HAP-1 (cell line): ENCODE data around the gene SRRM5.
"Not testable (repeated sequence)": the region's sequence is repeated elsewhere in the genome, so short reads cannot be mapped to it uniquely, and the experiment has no call there.

Source experiments
- DNase-seq, 2 experiments: peaks; one replicate each; pipeline ENCODE4 v3.0.0-alpha.2; 2016 to 2020; ENCODE audit warnings: low spot score in 2 of 2
- H3K27me3 ChIP-seq: fragments of 250-450 bp; sonication (Bioruptor Pico); 2 replicates; pipeline ENCODE4 v1.5.1; 2020; ENCODE audit warnings: low read depth, mild to moderate bottlenecking, moderate library complexity
- H3K36me3 ChIP-seq: fragments of 250-450 bp; sonication (Bioruptor Pico); replicated peaks from 2 replicates; pipeline ENCODE4 v1.5.1; 2020; ENCODE audit warnings: mild to moderate bottlenecking
- H3K4me1 ChIP-seq: fragments of 250-450 bp; sonication (Bioruptor Pico); 2 replicates; pipeline ENCODE4 v1.5.1; 2020; ENCODE audit warnings: mild to moderate bottlenecking
- H3K4me3 ChIP-seq: fragments of 250-450 bp; sonication (Bioruptor Pico); 2 replicates; pipeline ENCODE4 v1.5.1; 2020; ENCODE audit warnings: mild to moderate bottlenecking, moderate library complexity
- H3K9me3 ChIP-seq: fragments of 250-450 bp; sonication (Bioruptor Pico); 2 replicates; pipeline ENCODE4 v1.5.1; 2020; ENCODE audit warnings: mild to moderate bottlenecking, moderate library complexity
- in situ Hi-C: fragments of 300-500 bp; cut with MboI; formaldehyde crosslinking; loops from 3 replicates; pipeline ENCODE4 v1.14.3; 2020; ENCODE audit warnings: low sequenced_read_pairs, inconsistent platforms, mixed read lengths

The SRRM5 gene

GRCh38 chr19:43628646-43629326 is 16.9 kb downstream of the SRRM5 start:
- no peaks in the 10 kb centered on the region for H3K27me3 ChIP-seq
- no peak overlapping the region for H3K4me3 ChIP-seq
- no peak for DNase-seq
- H3K4me1 ChIP-seq, result no peaks in the 10 kb centered on the region
- H3K36me3 ChIP-seq, result 0 out of 2 replicates have a peak, but pooled peaks cover 3% of the 10 kb centered on the region
- H3K9me3 ChIP-seq, result no peaks in the 10 kb centered on the region
- in situ Hi-C loops, result no loop called here

- H3K27me3 ChIP-seq, result no peaks in the 10 kb centered on the region
- H3K4me3 ChIP-seq, result no peak overlapping the region
- in situ Hi-C loops, result no loop called here
- no peaks in the 10 kb centered on the region for H3K4me1 ChIP-seq
- H3K9me3 ChIP-seq, result no peaks in the 10 kb centered on the region
- no peaks in the 10 kb centered on the region for H3K36me3 ChIP-seq
- DNase-seq, result no peak
These were observed 19.6 kb downstream of the SRRM5 start for GRCh38 chr19:43631491-43631890.

GRCh38 chr19:43633520-43633919 is 21.6 kb downstream of the SRRM5 start:
- in situ Hi-C loops, result no loop called here
- Histone ChIP-seq H3K4me1 (no peaks in the 10 kb centered on the region), H3K36me3 (no peaks in the 10 kb centered on the region)

GRCh38 chr19:43634068-43634467 is 22.2 kb downstream of the SRRM5 start:
- no peak for DNase-seq

More at GRCh38 chr19:43633520-43633919, 21.6 kb downstream of the SRRM5 start:
- Histone ChIP-seq H3K4me3 (no peak overlapping the region), H3K27me3 (no peaks in the 10 kb centered on the region), H3K9me3 (no peaks in the 10 kb centered on the region)
- no peak for DNase-seq

GRCh38 chr19:43634506-43634871 is 22.6 kb downstream of the SRRM5 start:
- in situ Hi-C loops, result no loop called here
- DNase-seq, result no peak
- no peaks in the 10 kb centered on the region for H3K36me3 ChIP-seq
- peaks cover 4% of the 10 kb centered on the region; the same call in 1 of the 2 replicates for H3K4me1 ChIP-seq
- no peaks in the 10 kb centered on the region for H3K9me3 ChIP-seq
- H3K4me3 ChIP-seq, result no peak overlapping the region
- H3K27me3 ChIP-seq, result no peaks in the 10 kb centered on the region

More at GRCh38 chr19:43634068-43634467, 22.2 kb downstream of the SRRM5 start:
- no peaks in the 10 kb centered on the region for H3K36me3 ChIP-seq
- H3K9me3 ChIP-seq, result no peaks in the 10 kb centered on the region
- in situ Hi-C loops, result no loop called here
- H3K27me3 ChIP-seq, result no peaks in the 10 kb centered on the region
- peaks cover 4% of the 10 kb centered on the region; the same call in 1 of the 2 replicates for H3K4me1 ChIP-seq
- H3K4me3 ChIP-seq, result no peak overlapping the region

- peaks cover 4% of the 10 kb centered on the region; the same call in 1 of the 2 replicates for H3K4me1 ChIP-seq
These were observed 23.1 kb downstream of the SRRM5 start for GRCh38 chr19:43634872-43635560.

GRCh38 chr19:43635561-43635940 is 23.7 kb downstream of the SRRM5 start:
- H3K4me1 ChIP-seq, H3K27me3 ChIP-seq, DNase-seq, H3K4me3 ChIP-seq, in situ Hi-C loops, H3K9me3 ChIP-seq, H3K36me3 ChIP-seq: not testable (repeated sequence)

More at GRCh38 chr19:43634872-43635560, 23.1 kb downstream of the SRRM5 start:
- DNase-seq, result no peak
- Histone ChIP-seq H3K4me3 (no peak overlapping the region), H3K9me3 (no peaks in the 10 kb centered on the region), H3K36me3 (no peaks in the 10 kb centered on the region), H3K27me3 (no peaks in the 10 kb centered on the region)
- in situ Hi-C loops, result no loop called here

GRCh38 chr19:43636121-43636683 is 24.3 kb downstream of the SRRM5 start:
- in situ Hi-C loops, result no loop called here

GRCh38 chr19:43638214-43638994 is 26.5 kb downstream of the SRRM5 start:
- Histone ChIP-seq H3K4me1 (peaks cover 7% of the 10 kb centered on the region), H3K4me3 (peak overlapping the region; percentile 37), H3K36me3 (no peaks in the 10 kb centered on the region), H3K9me3 (no peaks in the 10 kb centered on the region), H3K27me3 (no peaks in the 10 kb centered on the region)
- in situ Hi-C loops, result no loop called here
- no peak for DNase-seq

More at GRCh38 chr19:43636121-43636683, 24.3 kb downstream of the SRRM5 start:
- Histone ChIP-seq H3K27me3 (no peaks in the 10 kb centered on the region), H3K36me3 (no peaks in the 10 kb centered on the region), H3K4me1 (peaks cover 7% of the 10 kb centered on the region), H3K9me3 (no peaks in the 10 kb centered on the region), H3K4me3 (no peak overlapping the region)
- no peak for DNase-seq

- Histone ChIP-seq H3K4me3 (peak overlapping the region; percentile 37), H3K36me3 (no peaks in the 10 kb centered on the region), H3K27me3 (no peaks in the 10 kb centered on the region), H3K4me1 (peaks cover 7% of the 10 kb centered on the region), H3K9me3 (no peaks in the 10 kb centered on the region)
- no peak for DNase-seq
- in situ Hi-C loops, result no loop called here
These were observed 27.2 kb downstream of the SRRM5 start for GRCh38 chr19:43638995-43639518.

- Histone ChIP-seq H3K9me3 (no peaks in the 10 kb centered on the region), H3K36me3 (no peaks in the 10 kb centered on the region), H3K4me1 (peaks cover 7% of the 10 kb centered on the region), H3K27me3 (no peaks in the 10 kb centered on the region), H3K4me3 (peak within 1 kb of the TSS; percentile 41)
- in situ Hi-C loops, result no loop called here
- peak in 1 of 2 experiments; percentile 62 for DNase-seq
These were observed 27.9 kb downstream of the SRRM5 start, which contains the start of gene CADM4 for GRCh38 chr19:43639519-43640423. CADM4 (minus strand) TSS chr19:43639850; CDS start chr19:43639790, 60 bp downstream.

GRCh38 chr19:43640424-43640757 is 28.5 kb downstream of the SRRM5 start:
- DNase-seq, result no peak
- no peaks in the 10 kb centered on the region for H3K9me3 ChIP-seq
- H3K4me3 ChIP-seq, result peak overlapping the region; percentile 41
- H3K36me3 ChIP-seq, result no peaks in the 10 kb centered on the region
- peaks cover 7% of the 10 kb centered on the region for H3K4me1 ChIP-seq
- in situ Hi-C loops, result no loop called here
- no peaks in the 10 kb centered on the region for H3K27me3 ChIP-seq

- no peaks in the 10 kb centered on the region for H3K9me3 ChIP-seq
- in situ Hi-C loops, result no loop called here
- no peaks in the 10 kb centered on the region for H3K27me3 ChIP-seq
- no peaks in the 10 kb centered on the region for H3K36me3 ChIP-seq
- peaks cover 7% of the 10 kb centered on the region for H3K4me1 ChIP-seq
- no peak overlapping the region for H3K4me3 ChIP-seq
- DNase-seq, result no peak
These were observed 29.4 kb downstream of the SRRM5 start for GRCh38 chr19:43641333-43641732.
